ENCODE data around the gene BARD1.

DNA sequence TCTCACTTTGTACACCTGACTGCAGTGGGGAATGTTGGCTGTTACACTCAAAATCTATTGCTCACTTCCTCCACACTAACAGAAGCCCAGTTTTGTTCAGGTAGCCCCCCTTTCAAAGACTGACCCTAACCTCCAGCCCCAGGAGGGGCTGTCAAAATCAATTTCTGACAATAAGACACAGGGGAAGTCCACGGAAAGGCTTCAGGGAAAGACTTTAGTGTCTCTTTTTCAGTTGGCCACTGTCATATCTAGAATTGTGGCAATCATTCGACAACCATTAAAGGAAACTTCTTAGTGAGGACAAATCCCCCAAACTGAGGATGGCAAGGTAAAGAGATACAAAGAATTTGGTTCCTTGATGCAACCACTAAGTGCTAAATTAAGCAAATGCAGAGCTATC, 59.0 kb downstream of the BARD1 start:
- TF ChIP-seq CTCF (conservative IDR thresholded peaks at IDR 0.05; ENCODE audit: low read length) (no peak), EZH2phosphoT487 (IDR thresholded peaks at IDR 0.05; ENCODE audit: borderline replicate concordance, low read depth, low read length) (no peak)

All from OCI-LY7 (cell line).